AG08395 (cell line): ENCODE data around the gene FIGNL2.

Source experiments
- DNase-seq: peaks from one replicate; pipeline ENCODE4 v3.0.0; 2012; ENCODE audit warnings: mixed read lengths, low spot score

Gene FIGNL2

DNA sequence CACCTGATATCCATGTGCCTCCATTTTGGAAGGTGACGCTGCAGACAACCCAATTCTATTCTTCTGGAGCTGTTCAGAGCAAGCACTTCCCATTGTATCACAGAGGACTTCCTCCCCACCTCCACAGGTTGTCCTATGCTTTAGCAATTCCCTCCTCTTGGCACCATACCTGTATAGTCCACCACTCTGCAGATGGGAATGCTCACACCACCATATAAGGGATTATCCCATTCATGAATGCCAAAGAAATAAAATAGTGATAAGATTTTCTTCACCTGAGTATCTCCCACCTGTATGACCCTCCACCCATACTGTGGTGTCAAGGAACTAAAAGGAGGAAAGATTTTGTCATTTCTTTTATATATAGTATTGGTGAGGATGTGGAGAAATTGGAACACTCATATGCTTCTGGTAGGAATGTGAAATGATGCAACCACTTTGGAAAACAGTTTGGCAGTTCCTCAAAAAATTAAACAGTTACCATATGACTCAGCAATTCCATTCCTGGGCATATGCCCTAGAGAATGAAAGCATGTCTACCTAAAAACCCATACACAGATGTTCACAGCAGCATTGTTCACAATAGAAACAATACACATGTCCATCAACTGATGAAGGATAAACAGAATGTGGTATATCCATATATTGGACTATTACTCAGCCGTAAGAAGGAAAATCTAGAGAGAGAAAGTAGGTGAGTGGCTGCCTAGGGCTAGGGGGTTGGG is 75.2 kb downstream of the FIGNL2 start:
- peak; percentile 69 for DNase-seq

DNA sequence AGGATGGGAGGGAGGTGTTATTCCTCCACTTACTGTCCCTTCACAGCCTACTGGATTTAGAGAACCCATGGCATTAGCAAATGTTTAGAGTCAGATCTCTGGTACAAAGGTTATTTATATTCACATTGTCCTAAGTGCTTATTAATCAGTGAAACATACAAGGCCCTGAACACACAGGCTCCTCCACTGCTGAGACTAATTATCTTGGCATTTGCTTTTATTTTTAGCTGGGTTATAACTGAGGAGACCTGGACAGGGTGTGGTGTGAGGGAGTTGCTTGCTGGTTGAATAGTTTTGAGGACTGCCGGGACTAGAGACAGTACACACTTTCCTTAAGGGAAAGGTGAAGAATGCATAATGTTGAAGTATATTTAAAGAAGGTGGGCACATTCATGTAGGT is 77.5 kb downstream of the FIGNL2 start:
- DNase-seq, result peak; percentile 7
